ENCODE measurements around the gene MXD1. TPM values are rescaled to one million over a fixed set of nuclear protein-coding genes. Genes with fewer than 3 reads are reported as not detected.

The MXD1 gene
- polyA plus RNA-seq, 1 donor (not counting 4 experiments of a cell fraction or from before 2014, with no cell fraction given): 15.9 TPM

DNA sequence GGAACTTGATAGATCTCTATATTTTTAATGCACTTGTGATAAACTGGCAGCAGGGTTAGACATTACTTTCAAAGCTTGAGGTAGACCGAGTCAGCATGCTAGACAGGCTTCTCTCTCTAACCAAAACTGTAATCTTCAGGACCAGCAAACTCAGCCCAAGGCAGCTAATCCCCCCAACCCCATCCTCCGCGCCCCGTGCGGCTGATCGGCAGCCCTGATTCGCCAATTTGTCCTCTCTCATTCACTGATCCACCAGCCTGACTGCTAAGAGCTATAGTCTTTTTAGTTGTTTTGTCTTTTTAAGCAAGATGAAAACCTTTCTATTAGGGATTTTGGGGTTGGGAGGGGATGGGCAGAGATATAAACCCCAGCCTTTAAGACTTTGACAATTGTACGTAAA, 25.8 kb downstream of the MXD1 start:
- no peaks in the 10 kb centered on the region for H3K9me3 ChIP-seq (ENCODE audit: control insufficient read depth, low read depth, low read length)
- H3K27ac ChIP-seq (ENCODE audit: control insufficient read depth, insufficient read depth, low read length): no peak overlapping the region
- peaks cover 21 to 45% of the 10 kb centered on the region in 2 experiments for H3K36me3 ChIP-seq (ENCODE audit: control insufficient read depth in 2 of 2, extremely low read depth in 1 of 2, insufficient read depth in 2 of 2, low read length in 2 of 2)
- FAIRE-seq (no peak), DNase-seq (ENCODE audit: low read depth, low spot score) (no peak)
- dilution Hi-C loops (cut with MboI; ENCODE audit: extremely low pct_ligation_motif_present, low sequenced_read_pairs): no loop called here
- no peaks in the 10 kb centered on the region for H3K27me3 ChIP-seq (ENCODE audit: control insufficient read depth, extremely low read depth, insufficient read depth, low read length)
- no peak overlapping the region for H2AFZ ChIP-seq (ENCODE audit: control insufficient read depth, low read length)
- no peaks in the 10 kb centered on the region for H4K20me1 ChIP-seq (ENCODE audit: control insufficient read depth, extremely low read depth, insufficient read depth, low read length)
- H3K4me3 ChIP-seq (ENCODE audit: control insufficient read depth in 2 of 3, extremely low read depth in 1 of 3, insufficient read depth in 2 of 3, low read depth in 1 of 3, low read length in 3 of 3): no peak overlapping the region
- no peak overlapping the region for H3K9ac ChIP-seq (ENCODE audit: control insufficient read depth, extremely low read depth, insufficient read depth, low read length)
- peaks cover 12% of the 10 kb centered on the region for H3K4me1 ChIP-seq (ENCODE audit: control insufficient read depth, extremely low read depth, insufficient read depth, low read length)
- H3K9me1 ChIP-seq (ENCODE audit: control insufficient read depth, extremely low read depth, insufficient read depth, low read length): no peaks in the 10 kb centered on the region
- TF ChIP-seq EZH2 (IDR thresholded peaks at IDR 0.05; ENCODE audit: low read length): no peak
- TF ChIP-seq, protein P1, sequence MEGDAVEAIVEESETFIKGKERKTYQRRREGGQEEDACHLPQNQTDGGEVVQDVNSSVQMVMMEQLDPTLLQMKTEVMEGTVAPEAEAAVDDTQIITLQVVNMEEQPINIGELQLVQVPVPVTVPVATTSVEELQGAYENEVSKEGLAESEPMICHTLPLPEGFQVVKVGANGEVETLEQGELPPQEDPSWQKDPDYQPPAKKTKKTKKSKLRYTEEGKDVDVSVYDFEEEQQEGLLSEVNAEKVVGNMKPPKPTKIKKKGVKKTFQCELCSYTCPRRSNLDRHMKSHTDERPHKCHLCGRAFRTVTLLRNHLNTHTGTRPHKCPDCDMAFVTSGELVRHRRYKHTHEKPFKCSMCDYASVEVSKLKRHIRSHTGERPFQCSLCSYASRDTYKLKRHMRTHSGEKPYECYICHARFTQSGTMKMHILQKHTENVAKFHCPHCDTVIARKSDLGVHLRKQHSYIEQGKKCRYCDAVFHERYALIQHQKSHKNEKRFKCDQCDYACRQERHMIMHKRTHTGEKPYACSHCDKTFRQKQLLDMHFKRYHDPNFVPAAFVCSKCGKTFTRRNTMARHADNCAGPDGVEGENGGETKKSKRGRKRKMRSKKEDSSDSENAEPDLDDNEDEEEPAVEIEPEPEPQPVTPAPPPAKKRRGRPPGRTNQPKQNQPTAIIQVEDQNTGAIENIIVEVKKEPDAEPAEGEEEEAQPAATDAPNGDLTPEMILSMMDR (optimal IDR thresholded peaks at IDR 0.05 in 1 of 3, IDR thresholded peaks at IDR 0.05 in 1 of 3, conservative IDR thresholded peaks at IDR 0.05 in 1 of 3; ENCODE audit: extremely low read depth in 1 of 3, insufficient read depth in 2 of 3, low read length in 3 of 3): no peak
- H3K79me2 ChIP-seq (ENCODE audit: control insufficient read depth, insufficient read depth, low read length): no peaks in the 10 kb centered on the region
- H3K4me2 ChIP-seq (ENCODE audit: control insufficient read depth, extremely low read depth, insufficient read depth, low read depth, low read length): no peak overlapping the region

DNA sequence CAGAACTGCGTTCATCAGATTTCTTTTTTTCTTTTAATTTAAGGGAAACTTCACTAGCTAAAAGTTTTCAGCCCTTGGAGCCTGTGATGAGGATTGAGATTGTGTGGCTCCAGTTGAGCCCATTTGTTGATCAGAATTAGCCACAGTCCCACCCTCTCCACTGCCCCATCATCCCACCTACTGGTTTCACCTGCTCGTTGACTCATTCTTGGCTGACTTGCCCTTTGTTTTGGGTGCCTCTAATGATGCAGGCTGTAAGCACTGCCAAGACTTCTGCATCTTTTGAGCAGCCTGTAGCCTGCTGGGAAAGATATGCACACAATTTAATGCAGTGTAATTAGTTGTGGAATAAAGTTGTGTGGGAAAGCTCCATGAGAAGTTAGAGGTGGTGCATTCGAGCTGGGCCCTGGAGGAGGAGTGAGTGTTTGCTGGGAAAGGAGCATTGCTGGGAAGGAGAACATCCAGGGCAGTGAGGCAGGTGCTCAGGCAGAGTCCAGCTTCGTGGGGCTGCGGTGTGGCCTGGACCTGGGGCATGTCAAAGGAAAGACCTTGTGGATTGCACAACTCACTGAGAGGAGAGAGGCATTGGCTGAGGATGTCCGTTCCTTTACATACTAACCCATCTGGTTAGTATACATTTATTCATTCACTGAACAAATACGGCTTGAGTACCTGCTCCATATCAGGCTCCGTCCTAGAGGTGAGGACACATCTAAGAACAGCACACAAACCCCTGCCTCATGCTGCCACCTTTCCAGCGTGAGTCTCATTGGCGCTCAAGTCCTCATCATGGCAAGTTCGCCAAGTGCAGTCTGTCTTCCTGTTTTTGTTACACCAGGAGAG, 28.3 kb downstream of the MXD1 start:
- no peak overlapping the region for H3K4me2 ChIP-seq (ENCODE audit: control insufficient read depth, extremely low read depth, insufficient read depth, low read depth, low read length)
- H3K4me3 ChIP-seq (ENCODE audit: control insufficient read depth in 2 of 3, extremely low read depth in 1 of 3, insufficient read depth in 2 of 3, low read depth in 1 of 3, low read length in 3 of 3): no peak overlapping the region
- no peak for TF ChIP-seq EZH2 (IDR thresholded peaks at IDR 0.05; ENCODE audit: low read length)
- TF ChIP-seq, protein P1 (optimal IDR thresholded peaks at IDR 0.05 in 1 of 3, IDR thresholded peaks at IDR 0.05 in 1 of 3, conservative IDR thresholded peaks at IDR 0.05 in 1 of 3; ENCODE audit: extremely low read depth in 1 of 3, insufficient read depth in 2 of 3, low read length in 3 of 3): no peak
- dilution Hi-C loops (cut with MboI; ENCODE audit: extremely low pct_ligation_motif_present, low sequenced_read_pairs): no loop called here
- DNase-seq (ENCODE audit: low read depth, low spot score) (no peak), FAIRE-seq (no peak)
- no peak overlapping the region for H3K9ac ChIP-seq (ENCODE audit: control insufficient read depth, extremely low read depth, insufficient read depth, low read length)
- H3K9me1 ChIP-seq (ENCODE audit: control insufficient read depth, extremely low read depth, insufficient read depth, low read length): no peaks in the 10 kb centered on the region
- no peaks in the 10 kb centered on the region for H3K9me3 ChIP-seq (ENCODE audit: control insufficient read depth, low read depth, low read length)
- H3K4me1 ChIP-seq (ENCODE audit: control insufficient read depth, extremely low read depth, insufficient read depth, low read length): peaks cover 33% of the 10 kb centered on the region
- H2AFZ ChIP-seq (ENCODE audit: control insufficient read depth, low read length): no peak overlapping the region
- no peak overlapping the region for H3K27ac ChIP-seq (ENCODE audit: control insufficient read depth, insufficient read depth, low read length)
- H3K79me2 ChIP-seq (ENCODE audit: control insufficient read depth, insufficient read depth, low read length): no peaks in the 10 kb centered on the region
- H3K36me3 ChIP-seq (ENCODE audit: control insufficient read depth in 2 of 2, extremely low read depth in 1 of 2, insufficient read depth in 2 of 2, low read length in 2 of 2): peaks cover 9 to 27% of the 10 kb centered on the region in 2 experiments
- no peaks in the 10 kb centered on the region for H3K27me3 ChIP-seq (ENCODE audit: control insufficient read depth, extremely low read depth, insufficient read depth, low read length)
- H4K20me1 ChIP-seq (ENCODE audit: control insufficient read depth, extremely low read depth, insufficient read depth, low read length): no peaks in the 10 kb centered on the region

Data from keratinocyte (primary cell).